Activated naive CD8-positive, alpha-beta T cell treated with anti-CD3 and anti-CD28 coated beads for 36 hours (primary cell): Measurements from ENCODE around the gene ZFP36. TPM values are rescaled to one million over a fixed set of nuclear protein-coding genes. Genes with fewer than 3 reads are reported as not detected.

Source experiments
- DNase-seq: peaks from one replicate; pipeline ENCODE4 v3.0.0; 2021
- H3K27ac Mint-ChIP-seq: one replicate; pipeline ENCODE4 v1.8.0; 2022; ENCODE audit warnings: mild to moderate bottlenecking, moderate library complexity, mixed read lengths
- H3K27me3 Mint-ChIP-seq: one replicate; pipeline ENCODE4 v1.8.0; 2022; ENCODE audit warnings: mild to moderate bottlenecking, mixed read lengths
- H3K36me3 Mint-ChIP-seq: one replicate; pipeline ENCODE4 v1.8.0; 2021; ENCODE audit warnings: mild to moderate bottlenecking, mixed read lengths
- H3K4me1 Mint-ChIP-seq: one replicate; pipeline ENCODE4 v1.8.0; 2021; ENCODE audit warnings: mixed read lengths
- H3K4me3 Mint-ChIP-seq: one replicate; pipeline ENCODE4 v1.8.0; 2022; ENCODE audit warnings: mild to moderate bottlenecking, moderate library complexity, mixed read lengths
- H3K9me3 Mint-ChIP-seq: one replicate; pipeline ENCODE4 v1.8.0; 2022; ENCODE audit warnings: mixed read lengths
- total RNA-seq, 2 experiments: library from RNA; stranded (reverse); gene quantifications; one replicate each; pipeline ENCODE4 v1.2.3, GENCODE V29; 2021

ZFP36 gene
- total RNA-seq, 2 experiments from 2014 or later: 15.5 to 15.6 TPM

DNA sequence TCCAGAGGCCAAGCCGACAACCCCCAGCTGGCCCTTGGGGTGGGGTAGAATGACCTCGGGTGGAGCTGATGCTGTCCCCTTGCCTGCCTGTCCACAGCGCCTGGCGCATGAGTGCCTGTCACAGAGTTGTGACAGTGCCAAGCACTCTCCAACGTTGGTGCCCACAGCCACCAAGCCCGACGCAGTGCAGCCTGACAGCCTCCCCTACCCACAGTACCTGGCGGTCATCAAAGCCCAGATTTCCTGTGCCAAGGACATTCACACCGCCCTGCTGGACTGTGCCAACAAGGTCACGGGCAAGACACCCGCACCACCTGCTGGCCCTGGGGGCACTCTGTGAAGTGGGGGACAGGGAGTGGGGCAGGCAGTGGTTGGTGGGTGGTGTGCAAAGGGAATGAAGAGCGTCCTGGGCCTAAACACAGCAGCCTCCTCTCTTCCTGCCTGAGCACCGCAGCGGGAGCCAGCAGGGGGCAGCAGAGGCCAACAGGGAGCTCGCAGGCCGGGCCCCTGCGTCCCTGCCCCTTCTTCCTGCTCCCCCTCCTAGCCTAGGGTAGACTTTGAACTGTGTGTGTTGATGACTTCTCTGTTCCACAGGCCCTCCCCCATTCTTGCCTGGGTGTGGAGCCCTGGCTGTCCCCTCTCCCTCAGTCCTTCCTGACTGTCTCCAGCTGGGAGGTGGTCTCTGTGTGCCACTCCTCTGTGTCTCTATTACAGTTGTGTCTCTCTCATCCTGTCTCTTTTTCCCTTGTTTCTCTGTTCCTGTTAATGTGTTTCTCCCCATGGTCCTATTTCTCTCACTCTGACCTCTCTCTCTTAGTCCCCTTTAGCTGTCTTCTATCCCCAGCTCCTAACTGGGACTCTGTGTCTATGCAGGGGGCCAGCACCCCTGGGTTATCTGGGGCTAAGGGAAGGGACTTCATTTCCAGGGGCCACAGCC, 9.0 kb upstream of the ZFP36 start:
- H3K9me3 Mint-ChIP-seq: peaks cover 1% of the 10 kb centered on the region
- peak overlapping the region; percentile 6 for H3K4me3 Mint-ChIP-seq
- peaks cover 21% of the 10 kb centered on the region for H3K36me3 Mint-ChIP-seq
- DNase-seq: peak; percentile 94
- peak overlapping the region; percentile 79 for H3K27ac Mint-ChIP-seq
- no peaks in the 10 kb centered on the region for H3K27me3 Mint-ChIP-seq
- H3K4me1 Mint-ChIP-seq: peaks cover 58% of the 10 kb centered on the region

DNA sequence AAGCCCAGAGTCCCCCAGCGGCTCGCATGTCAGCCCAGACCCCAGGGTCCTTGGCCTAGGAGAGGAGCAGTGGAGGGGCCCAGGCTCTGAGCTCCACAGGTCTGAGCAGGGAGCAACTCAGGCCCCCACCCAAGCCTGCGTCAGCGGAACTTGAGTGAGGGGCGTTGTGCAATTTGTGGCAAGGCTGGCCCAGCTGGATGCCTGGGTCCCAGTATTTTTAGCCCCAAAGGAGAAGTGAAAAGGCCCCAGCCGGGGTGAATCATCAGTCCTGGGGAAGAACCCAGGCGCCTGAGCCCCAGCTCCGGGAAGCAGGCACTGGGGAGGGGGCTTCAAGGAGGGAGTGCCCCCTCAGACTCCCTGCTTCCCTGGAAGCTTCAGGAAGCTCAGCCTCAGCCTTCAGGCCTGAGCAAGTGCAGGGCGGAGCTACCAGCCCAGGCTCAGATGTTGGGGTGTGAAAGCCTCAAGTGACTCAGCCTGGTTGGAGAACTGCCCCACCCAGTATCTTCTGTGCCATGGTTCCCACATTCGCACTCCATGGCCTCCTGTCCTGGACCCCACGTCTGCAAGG, 8.3 kb upstream of the ZFP36 start:
- peaks cover 1% of the 10 kb centered on the region for H3K9me3 Mint-ChIP-seq
- H3K4me1 Mint-ChIP-seq: peaks cover 57% of the 10 kb centered on the region
- peaks cover 21% of the 10 kb centered on the region for H3K36me3 Mint-ChIP-seq
- H3K27ac Mint-ChIP-seq: peak overlapping the region; percentile 79
- H3K4me3 Mint-ChIP-seq: peak overlapping the region; percentile 6
- H3K27me3 Mint-ChIP-seq: no peaks in the 10 kb centered on the region
- DNase-seq: peak; percentile 63

DNA sequence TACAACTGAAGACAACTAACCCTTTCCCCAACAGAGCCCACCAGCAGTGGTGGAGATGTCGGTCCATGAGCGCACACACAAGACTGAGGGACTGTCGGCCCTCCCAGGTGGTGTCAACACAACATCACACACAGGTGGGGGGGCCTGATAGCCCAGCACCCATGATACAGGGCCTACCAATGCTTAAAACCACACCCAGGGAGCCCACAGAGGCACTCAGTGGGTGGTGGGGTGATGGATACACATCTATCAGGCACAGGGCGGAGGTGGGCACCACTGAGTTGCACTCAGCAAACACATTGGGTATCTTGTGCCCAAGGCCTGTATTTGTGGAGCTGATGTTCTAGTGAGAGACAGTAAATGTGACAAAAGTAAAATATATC, 7.0 kb upstream of the ZFP36 start:
- Mint-ChIP-seq H3K27ac (peak overlapping the region; percentile 61), H3K27me3 (no peaks in the 10 kb centered on the region), H3K4me3 (no peak overlapping the region), H3K9me3 (peaks cover 1% of the 10 kb centered on the region), H3K36me3 (peaks cover 17% of the 10 kb centered on the region), H3K4me1 (peaks cover 56% of the 10 kb centered on the region)
- no peak for DNase-seq

DNA sequence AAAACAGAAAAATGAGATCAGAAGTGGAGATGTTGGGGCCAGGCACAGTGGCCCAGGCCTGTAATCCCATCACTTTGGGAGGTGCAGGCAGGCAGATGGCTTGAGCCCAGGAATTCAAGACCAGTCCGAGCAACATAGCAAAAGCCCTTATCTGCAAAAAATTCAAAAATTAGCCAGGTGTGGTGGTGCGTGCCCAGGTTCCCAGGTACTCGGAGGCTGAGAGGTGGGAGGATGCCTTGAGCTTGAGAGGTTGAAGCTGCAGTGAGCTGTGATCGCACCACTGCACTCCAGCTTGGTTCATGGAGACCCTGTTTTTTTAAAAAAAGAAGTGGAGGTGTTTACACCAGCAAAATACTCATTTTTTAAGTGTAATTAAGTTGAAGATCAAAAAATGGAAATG, 6.6 kb upstream of the ZFP36 start:
- H3K27ac Mint-ChIP-seq: peak overlapping the region; percentile 61
- no peaks in the 10 kb centered on the region for H3K27me3 Mint-ChIP-seq
- peaks cover 58% of the 10 kb centered on the region for H3K4me1 Mint-ChIP-seq
- peaks cover 16% of the 10 kb centered on the region for H3K36me3 Mint-ChIP-seq
- peaks cover 1% of the 10 kb centered on the region for H3K9me3 Mint-ChIP-seq
- no peak for DNase-seq
- H3K4me3 Mint-ChIP-seq: no peak overlapping the region

DNA sequence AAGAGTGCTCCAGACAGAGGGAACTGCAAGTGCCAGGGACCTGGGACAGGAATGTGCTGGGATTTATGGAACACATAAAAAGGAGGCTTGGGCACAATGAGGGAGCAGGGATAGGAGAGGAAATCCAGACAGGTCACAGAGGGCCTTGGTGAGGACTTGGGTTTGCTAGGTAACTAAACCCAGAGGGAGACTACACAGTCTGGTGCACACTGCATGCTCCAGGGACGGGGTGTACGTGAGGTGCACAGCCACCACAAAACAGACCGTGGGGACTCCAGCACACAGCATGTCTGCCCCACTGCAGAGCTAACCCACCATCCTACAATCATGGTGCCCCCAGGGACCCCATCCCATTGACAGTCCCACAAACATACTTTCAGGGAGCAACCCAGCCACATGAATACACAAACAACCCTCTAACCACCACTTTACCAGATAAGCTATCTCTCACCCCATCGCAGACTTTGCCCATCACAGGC, 5.5 kb upstream of the ZFP36 start:
- Mint-ChIP-seq H3K4me3 (peak overlapping the region; percentile 83), H3K9me3 (peaks cover 1% of the 10 kb centered on the region), H3K36me3 (peaks cover 13% of the 10 kb centered on the region), H3K27ac (peak overlapping the region; percentile 97), H3K4me1 (peaks cover 62% of the 10 kb centered on the region), H3K27me3 (no peaks in the 10 kb centered on the region)
- DNase-seq: no peak

DNA sequence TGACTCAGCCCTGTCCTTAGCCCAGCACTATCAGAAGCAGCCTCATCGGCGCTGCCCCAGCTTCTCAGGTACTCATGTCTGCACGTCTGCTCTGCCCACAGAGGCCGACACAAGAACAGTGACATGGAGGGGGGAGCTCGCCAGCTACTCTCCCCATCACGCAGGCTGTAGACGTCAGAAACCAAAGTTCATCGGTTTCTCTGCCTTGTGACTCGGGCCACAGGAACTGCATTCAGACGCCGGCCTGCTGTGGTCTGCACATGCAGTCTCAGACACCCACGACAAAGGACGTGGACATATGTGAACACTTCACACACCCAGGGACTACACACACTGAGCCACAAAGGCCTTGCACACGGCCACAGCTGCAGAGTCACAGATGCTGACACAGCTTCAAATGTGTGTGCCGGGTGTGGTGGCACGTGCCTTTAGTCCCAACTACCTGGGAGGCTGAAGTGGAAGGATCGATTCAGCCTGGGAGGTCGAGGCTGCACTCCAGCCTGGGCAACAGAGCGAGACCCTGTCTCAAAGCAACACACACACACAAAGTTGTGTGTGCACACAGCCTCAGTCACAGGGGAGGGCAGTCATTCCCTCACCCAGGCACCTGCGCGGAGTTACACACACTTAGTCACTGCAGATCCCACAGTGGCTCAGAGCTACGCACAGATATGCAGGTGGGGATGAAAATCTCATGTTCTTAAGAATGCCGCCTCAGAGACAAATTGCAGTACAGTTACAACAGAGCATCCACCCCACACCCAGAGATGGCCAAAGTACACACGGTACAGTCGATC, 4.9 kb upstream of the ZFP36 start:
- peaks cover 13% of the 10 kb centered on the region for H3K36me3 Mint-ChIP-seq
- peaks cover 1% of the 10 kb centered on the region for H3K9me3 Mint-ChIP-seq
- DNase-seq: peak; percentile 81
- peak overlapping the region; percentile 97 for H3K27ac Mint-ChIP-seq
- peak overlapping the region; percentile 83 for H3K4me3 Mint-ChIP-seq
- no peaks in the 10 kb centered on the region for H3K27me3 Mint-ChIP-seq
- H3K4me1 Mint-ChIP-seq: peaks cover 64% of the 10 kb centered on the region

DNA sequence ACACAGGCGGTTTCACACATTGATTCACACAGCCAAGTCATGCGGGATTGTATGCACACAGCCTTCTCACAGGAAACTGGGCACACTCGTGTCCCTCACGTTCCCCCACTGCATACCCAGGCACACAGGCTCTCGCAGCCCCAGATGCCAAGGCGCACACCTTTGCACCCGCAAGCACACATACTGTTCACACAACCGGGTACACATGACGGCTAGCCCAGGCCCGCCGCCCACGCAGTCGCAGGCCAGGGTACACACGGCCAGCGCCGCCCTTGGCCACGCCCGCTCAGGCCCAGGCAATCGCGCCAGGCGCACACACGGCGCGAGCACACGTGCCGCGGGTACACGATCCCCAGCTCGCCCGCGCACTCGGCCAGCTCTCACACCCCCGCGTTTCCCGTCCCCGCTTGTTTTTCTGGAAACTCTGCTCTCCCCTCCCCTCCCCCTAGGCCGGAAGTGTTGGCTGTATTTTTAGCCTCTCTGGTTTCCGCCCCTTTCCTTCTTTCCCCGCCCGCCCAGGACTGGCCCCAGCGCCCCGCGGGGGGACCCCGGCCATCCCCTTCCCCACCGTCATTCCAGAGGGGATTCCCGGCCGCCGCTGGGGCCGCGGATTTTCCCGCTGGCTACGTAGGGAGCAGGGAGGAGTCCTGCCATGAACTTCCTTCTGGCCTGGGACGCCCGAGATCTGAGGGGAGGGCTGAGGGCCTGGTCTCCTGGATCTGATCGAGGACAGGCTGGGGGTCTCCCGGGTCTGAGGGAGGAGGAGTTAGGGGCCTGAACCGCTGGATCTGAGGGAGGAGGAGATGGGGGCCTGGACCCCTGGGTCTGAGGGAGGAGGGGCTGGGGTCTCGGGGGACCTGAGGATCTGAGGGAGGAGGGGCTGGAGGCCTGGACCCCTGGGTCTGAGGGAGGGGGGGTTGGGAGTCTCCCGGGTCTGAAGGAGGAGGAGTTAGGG, 4.0 kb upstream of the ZFP36 start:
- peaks cover 17% of the 10 kb centered on the region for H3K36me3 Mint-ChIP-seq
- peak overlapping the region; percentile 83 for H3K4me3 Mint-ChIP-seq
- H3K27ac Mint-ChIP-seq: peak overlapping the region; percentile 97
- H3K9me3 Mint-ChIP-seq: peaks cover 1% of the 10 kb centered on the region
- peak; percentile 83 for DNase-seq
- no peaks in the 10 kb centered on the region for H3K27me3 Mint-ChIP-seq
- H3K4me1 Mint-ChIP-seq: peaks cover 59% of the 10 kb centered on the region

DNA sequence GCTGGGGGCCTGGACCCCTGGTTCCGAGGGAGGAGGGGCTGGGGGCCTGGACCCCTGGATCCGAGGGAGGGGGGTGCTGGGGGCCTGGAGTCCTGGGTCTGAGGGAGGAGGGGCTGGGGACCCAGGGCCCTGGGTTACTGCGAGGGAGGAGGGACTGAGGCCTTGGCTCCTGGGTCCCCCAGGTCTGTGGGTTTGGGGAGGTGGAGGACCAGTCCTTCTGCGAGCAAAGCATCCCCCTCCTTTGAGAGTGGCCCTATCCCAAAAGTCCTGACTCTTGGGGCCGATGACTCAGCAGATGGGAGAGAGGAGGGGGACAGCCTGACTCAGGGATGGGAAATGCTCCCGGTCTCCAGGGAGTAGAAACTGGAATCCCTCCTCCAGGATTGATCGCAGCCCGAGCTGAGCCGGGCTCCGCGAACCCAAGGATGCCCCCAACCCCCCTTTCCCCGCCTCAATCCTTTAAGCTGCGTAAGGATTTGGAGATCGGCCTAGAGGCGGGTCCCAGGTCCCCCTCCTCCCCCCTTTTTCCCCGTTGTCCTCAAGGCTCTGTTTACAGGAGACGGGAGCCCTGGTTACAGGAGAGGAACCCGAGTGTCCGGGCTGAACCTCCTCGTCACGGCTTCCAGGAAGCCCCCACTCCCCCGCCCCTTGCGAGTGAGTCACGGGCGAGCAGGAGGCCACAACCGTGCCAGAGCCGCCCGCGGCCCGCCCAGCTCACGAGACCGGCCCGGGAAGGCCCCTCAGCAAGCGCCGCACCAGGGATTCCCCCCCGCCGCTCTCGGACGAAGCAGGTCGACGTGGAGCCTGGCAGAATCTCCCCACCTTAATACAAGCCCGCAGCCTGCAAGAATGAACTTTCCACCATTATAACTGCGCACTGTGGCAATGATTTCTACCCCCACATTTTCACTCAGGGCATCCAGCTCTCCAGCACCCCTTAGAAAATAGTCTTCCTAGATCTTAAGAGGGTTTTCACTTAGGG, 3.0 kb upstream of the ZFP36 start:
- Mint-ChIP-seq H3K36me3 (peaks cover 26% of the 10 kb centered on the region), H3K27me3 (no peaks in the 10 kb centered on the region), H3K9me3 (peaks cover 1% of the 10 kb centered on the region), H3K4me3 (peak overlapping the region; percentile 83), H3K27ac (peak overlapping the region; percentile 97), H3K4me1 (peaks cover 54% of the 10 kb centered on the region)
- peak; percentile 97 for DNase-seq

DNA sequence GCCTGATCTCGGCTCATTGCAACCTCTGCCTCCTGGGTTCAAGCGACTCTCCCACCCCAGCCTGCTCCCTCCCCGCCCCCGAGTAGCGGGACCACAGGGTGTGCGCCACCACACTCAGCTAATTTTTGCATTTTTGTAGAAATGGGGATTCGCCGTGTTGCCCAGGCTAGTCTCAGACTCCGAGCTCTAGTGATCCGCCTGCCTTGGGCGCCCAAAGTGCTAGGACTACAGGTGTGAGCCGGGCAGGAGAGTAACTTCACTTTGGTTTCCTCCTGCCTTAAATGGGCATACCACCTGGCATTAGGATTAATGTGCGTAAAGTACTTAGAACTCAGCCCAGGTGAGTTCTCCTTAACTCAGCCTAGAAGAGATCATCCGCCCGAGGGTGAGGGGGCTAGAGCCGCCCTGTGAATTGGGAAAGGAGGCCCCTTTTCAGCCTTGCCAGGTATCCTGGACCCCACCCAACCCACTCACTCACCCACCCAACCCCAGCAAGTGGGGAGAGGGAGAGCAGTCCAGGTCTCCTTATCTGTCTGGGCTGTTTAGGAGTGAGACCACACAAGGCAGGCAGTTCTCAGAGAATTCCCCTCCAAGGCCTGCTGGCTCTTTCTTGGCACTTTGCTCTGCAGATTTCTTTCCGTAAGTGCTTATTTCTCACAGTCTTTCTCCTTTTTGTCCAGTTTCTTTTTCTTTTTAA, 1.2 kb upstream of the ZFP36 start:
- peaks cover 18% of the 10 kb centered on the region for H3K36me3 Mint-ChIP-seq
- DNase-seq: no peak
- H3K27ac Mint-ChIP-seq: peak overlapping the region; percentile 71
- H3K9me3 Mint-ChIP-seq: no peaks in the 10 kb centered on the region
- H3K4me3 Mint-ChIP-seq: peak overlapping the region; percentile 82
- H3K4me1 Mint-ChIP-seq: peaks cover 51% of the 10 kb centered on the region
- H3K27me3 Mint-ChIP-seq: no peaks in the 10 kb centered on the region

DNA sequence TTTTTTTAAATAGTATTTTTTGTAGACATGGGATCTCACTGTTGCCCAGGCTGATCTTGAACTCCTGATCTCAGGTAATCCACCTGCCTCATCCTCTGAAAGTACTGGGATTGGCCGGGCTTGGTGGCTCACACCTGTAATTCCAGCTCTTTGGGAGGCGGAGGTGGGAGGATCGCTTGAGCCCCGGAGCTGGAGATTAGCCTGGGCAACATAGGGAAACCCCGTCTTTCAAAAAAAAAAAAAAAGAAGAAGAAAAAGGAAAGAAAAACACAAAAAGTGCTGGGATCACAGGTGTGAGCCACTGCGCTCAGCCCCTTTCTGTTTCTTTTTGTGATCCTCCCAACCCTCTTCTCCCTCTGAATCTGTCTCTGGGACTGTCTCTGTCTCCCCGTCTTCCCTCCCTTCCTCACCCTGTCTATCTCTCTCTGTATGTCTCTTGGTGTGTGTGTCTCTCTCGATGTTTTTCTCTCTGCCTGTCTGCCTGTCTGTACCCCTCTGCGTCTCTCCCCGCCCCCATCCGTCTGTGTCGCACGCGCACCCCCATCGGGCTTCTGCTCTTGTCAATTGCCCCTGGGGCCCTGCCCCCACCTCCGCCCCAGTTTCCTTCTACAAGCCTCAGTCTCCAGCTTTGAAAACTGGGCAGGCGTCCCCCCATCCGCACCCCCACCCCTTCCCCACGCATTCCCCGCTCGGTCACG, 540 bp upstream of the ZFP36 start:
- peaks cover 51% of the 10 kb centered on the region for H3K4me1 Mint-ChIP-seq
- peak; percentile 83 for DNase-seq
- H3K4me3 Mint-ChIP-seq: peak overlapping the region; percentile 82
- H3K27me3 Mint-ChIP-seq: no peaks in the 10 kb centered on the region
- H3K9me3 Mint-ChIP-seq: no peaks in the 10 kb centered on the region
- H3K27ac Mint-ChIP-seq: peak overlapping the region; percentile 88
- H3K36me3 Mint-ChIP-seq: peaks cover 18% of the 10 kb centered on the region

DNA sequence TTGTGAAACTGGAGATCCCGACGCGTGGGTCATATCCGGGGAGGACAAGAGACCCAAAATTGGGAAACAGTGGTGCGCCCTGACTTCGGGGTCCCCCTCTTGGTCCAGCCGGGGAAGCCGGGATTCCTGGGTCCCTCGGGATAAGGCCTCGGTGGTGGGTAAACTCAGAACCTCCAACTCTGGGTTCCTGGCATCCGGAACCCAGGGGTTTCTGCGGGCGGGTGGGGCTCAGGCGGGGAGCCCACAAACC, 688 bp downstream of the ZFP36 start:
- peaks cover 18% of the 10 kb centered on the region for H3K36me3 Mint-ChIP-seq
- peaks cover 4% of the 10 kb centered on the region for H3K27me3 Mint-ChIP-seq
- no peak for DNase-seq
- H3K27ac Mint-ChIP-seq: peak overlapping the region; percentile 96
- peaks cover 49% of the 10 kb centered on the region for H3K4me1 Mint-ChIP-seq
- peak overlapping the region; percentile 95 for H3K4me3 Mint-ChIP-seq
- no peaks in the 10 kb centered on the region for H3K9me3 Mint-ChIP-seq

DNA sequence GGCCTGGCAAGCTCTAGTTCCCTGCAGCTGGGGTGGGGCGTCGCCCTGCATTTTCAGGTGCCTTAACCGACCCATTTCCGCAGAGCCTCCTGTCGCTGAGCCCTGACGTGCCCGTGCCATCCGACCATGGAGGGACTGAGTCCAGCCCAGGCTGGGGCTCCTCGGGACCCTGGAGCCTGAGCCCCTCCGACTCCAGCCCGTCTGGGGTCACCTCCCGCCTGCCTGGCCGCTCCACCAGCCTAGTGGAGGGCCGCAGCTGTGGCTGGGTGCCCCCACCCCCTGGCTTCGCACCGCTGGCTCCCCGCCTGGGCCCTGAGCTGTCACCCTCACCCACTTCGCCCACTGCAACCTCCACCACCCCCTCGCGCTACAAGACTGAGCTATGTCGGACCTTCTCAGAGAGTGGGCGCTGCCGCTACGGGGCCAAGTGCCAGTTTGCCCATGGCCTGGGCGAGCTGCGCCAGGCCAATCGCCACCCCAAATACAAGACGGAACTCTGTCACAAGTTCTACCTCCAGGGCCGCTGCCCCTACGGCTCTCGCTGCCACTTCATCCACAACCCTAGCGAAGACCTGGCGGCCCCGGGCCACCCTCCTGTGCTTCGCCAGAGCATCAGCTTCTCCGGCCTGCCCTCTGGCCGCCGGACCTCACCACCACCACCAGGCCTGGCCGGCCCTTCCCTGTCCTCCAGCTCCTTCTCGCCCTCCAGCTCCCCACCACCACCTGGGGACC, 1.2 kb downstream of the ZFP36 start:
- Mint-ChIP-seq H3K9me3 (no peaks in the 10 kb centered on the region), H3K4me3 (peak overlapping the region; percentile 95), H3K36me3 (peaks cover 18% of the 10 kb centered on the region), H3K27me3 (peaks cover 4% of the 10 kb centered on the region), H3K27ac (peak overlapping the region; percentile 96), H3K4me1 (peaks cover 46% of the 10 kb centered on the region)
- peak; percentile 71 for DNase-seq
